HG03460 (cell line): ENCODE measurements around the gene HCK.

Experiments used
- ATAC-seq: cut with Tn5 transposase; IDR thresholded peaks from one replicate; pipeline ENCODE4 v1.9.1; 2021; ENCODE audit not compliant: unreplicated experiment

HCK gene

GRCh38 chr20:32057656-32058184 lies 5.7 kb downstream of the HCK start:
- no peak for ATAC-seq

- ATAC-seq, result no peak
These were observed 7.1 kb downstream of the HCK start for GRCh38 chr20:32059189-32059588.

- ATAC-seq, result no peak
These were observed 10.7 kb downstream of the HCK start for GRCh38 chr20:32062776-32063170.

- no peak for ATAC-seq
These were observed 11.7 kb downstream of the HCK start for GRCh38 chr20:32063695-32064094.

- no peak for ATAC-seq
These were observed 12.6 kb downstream of the HCK start for GRCh38 chr20:32064667-32065066.

GRCh38 chr20:32067234-32067821 lies 15.3 kb downstream of the HCK start:
- ATAC-seq, result no peak

GRCh38 chr20:32068174-32068573 lies 16.1 kb downstream of the HCK start:
- no peak for ATAC-seq

GRCh38 chr20:32069711-32070110 lies 17.7 kb downstream of the HCK start:
- ATAC-seq, result no peak

GRCh38 chr20:32070282-32070681 lies 18.2 kb downstream of the HCK start:
- ATAC-seq, result no peak

GRCh38 chr20:32070690-32071213 lies 18.7 kb downstream of the HCK start:
- ATAC-seq, result no peak

GRCh38 chr20:32071395-32072167 lies 19.5 kb downstream of the HCK start:
- ATAC-seq, result no peak

- no peak for ATAC-seq
These were observed 20.2 kb downstream of the HCK start for GRCh38 chr20:32072168-32072750.

- ATAC-seq, result no peak
These were observed 23.5 kb downstream of the HCK start for GRCh38 chr20:32075534-32075933.

GRCh38 chr20:32077190-32077589 lies 25.1 kb downstream of the HCK start:
- no peak for ATAC-seq

- ATAC-seq, result no peak
These were observed 26.3 kb downstream of the HCK start for GRCh38 chr20:32078322-32078721.

GRCh38 chr20:32078791-32079190 lies 26.7 kb downstream of the HCK start:
- no peak for ATAC-seq

GRCh38 chr20:32079655-32080109 lies 27.6 kb downstream of the HCK start:
- ATAC-seq, result no peak

- no peak for ATAC-seq
These were observed 28.7 kb downstream of the HCK start for GRCh38 chr20:32080783-32081182.

- no peak for ATAC-seq
These were observed 31.4 kb downstream of the HCK start for GRCh38 chr20:32083469-32083868.

- ATAC-seq, result no peak
These were observed 35.0 kb downstream of the HCK start for GRCh38 chr20:32087070-32087469.

GRCh38 chr20:32088759-32089158 lies 36.7 kb downstream of the HCK start:
- ATAC-seq, result no peak
